ENCODE data around the gene MAGEA4.
"Not testable (repeated sequence)": the region's sequence is repeated elsewhere in the genome, so short reads cannot be mapped to it uniquely, and the experiment has no call there.

The MAGEA4 gene

GRCh38 chrX:151902813-151903591 lies 9.7 kb upstream of the MAGEA4 start:
- Histone ChIP-seq H4K91ac (ENCODE audit: low read depth, low read length) (no peak overlapping the region), H3K9me3 (ENCODE audit: insufficient read depth, low read depth, low read length) (no peaks in the 10 kb centered on the region), H3K23ac (ENCODE audit: low read length) (no peak overlapping the region), H3K79me1 (ENCODE audit: low read length) (no peaks in the 10 kb centered on the region), H3K4ac (ENCODE audit: low read depth, low read length) (no peak overlapping the region), H2AFZ (ENCODE audit: insufficient read depth, low read length, poor library complexity) (no peak overlapping the region), H3K14ac (ENCODE audit: low read length) (no peak overlapping the region), H3K18ac (ENCODE audit: low read length) (no peak overlapping the region), H3K4me2 (ENCODE audit: low read length) (no peak overlapping the region), H3K4me1 (ENCODE audit: control insufficient read depth in 1 of 2, insufficient read depth in 2 of 2, low read length in 2 of 2) (peaks cover 3% of the 10 kb centered on the region in 2 experiments), H2AK5ac (ENCODE audit: low read length) (no peak overlapping the region), H3K27me3 (ENCODE audit: insufficient read depth, low read length) (no peaks in the 10 kb centered on the region), H2BK120ac (ENCODE audit: insufficient read depth, low read length, poor library complexity) (no peak overlapping the region), H3K27ac (ENCODE audit: low read depth, low read length) (no peak overlapping the region), H4K8ac (ENCODE audit: low read depth, low read length) (no peak overlapping the region), H4K12ac (ENCODE audit: low read depth, low read length) (no peak overlapping the region), H2BK12ac (ENCODE audit: low read length) (no peak overlapping the region), H3K4me3 (ENCODE audit: low read depth, low read length) (no peak overlapping the region), H2BK5ac (ENCODE audit: low read depth, low read length, poor library complexity) (no peak overlapping the region), H3K9ac (ENCODE audit: low read length) (no peak overlapping the region), H3K79me2 (ENCODE audit: control insufficient read depth, insufficient read depth, low read length, poor library complexity) (no peaks in the 10 kb centered on the region), H3K36me3 (ENCODE audit: control insufficient read depth in 1 of 2, insufficient read depth in 2 of 2, low read length in 2 of 2) (no peaks in the 10 kb centered on the region)
- no CpG with 5 or more reads among the region's 6 CpGs for WGBS (ENCODE audit: extremely low coverage, insufficient coverage, insufficient read length)
- peak; percentile 49 to 71 for DNase-seq

- H4K12ac ChIP-seq (ENCODE audit: low read depth, low read length): no peak overlapping the region
These were observed 7.7 kb upstream of the MAGEA4 start for GRCh38 chrX:151904989-151905388.

GRCh38 chrX:151912221-151912620 lies 468 bp upstream of the MAGEA4 start:
- H3K14ac ChIP-seq (ENCODE audit: low read length): no peak overlapping the region
- no peak overlapping the region for H3K9ac ChIP-seq (ENCODE audit: low read length)
- no peak overlapping the region for H4K12ac ChIP-seq (ENCODE audit: low read depth, low read length)
- no peak overlapping the region for H2BK12ac ChIP-seq (ENCODE audit: low read length)
- H3K79me2 ChIP-seq (ENCODE audit: control insufficient read depth, insufficient read depth, low read length, poor library complexity): no peaks in the 10 kb centered on the region
- H2BK120ac ChIP-seq (ENCODE audit: insufficient read depth, low read length, poor library complexity): no peak overlapping the region
- no peaks in the 10 kb centered on the region for H3K9me3 ChIP-seq (ENCODE audit: insufficient read depth, low read depth, low read length)
- H3K27ac ChIP-seq (ENCODE audit: low read depth, low read length): no peak overlapping the region
- H3K4me3 ChIP-seq (ENCODE audit: low read depth, low read length): no peak overlapping the region
- no peak overlapping the region for H4K91ac ChIP-seq (ENCODE audit: low read depth, low read length)
- no peak overlapping the region for H3K23ac ChIP-seq (ENCODE audit: low read length)
- no peak overlapping the region for H3K4me2 ChIP-seq (ENCODE audit: low read length)
- no peak overlapping the region for H3K4ac ChIP-seq (ENCODE audit: low read depth, low read length)
- H3K36me3 ChIP-seq (ENCODE audit: control insufficient read depth in 1 of 2, insufficient read depth in 2 of 2, low read length in 2 of 2): no peaks in the 10 kb centered on the region
- no peak overlapping the region for H4K8ac ChIP-seq (ENCODE audit: low read depth, low read length)
- WGBS (ENCODE audit: extremely low coverage, insufficient coverage, insufficient read length): no CpG with 5 or more reads among the region's 11 CpGs
- no peak overlapping the region for H3K18ac ChIP-seq (ENCODE audit: low read length)
- H3K4me1 ChIP-seq (ENCODE audit: control insufficient read depth in 1 of 2, insufficient read depth in 2 of 2, low read length in 2 of 2): no peaks in the 10 kb centered on the region
- no peaks in the 10 kb centered on the region for H3K79me1 ChIP-seq (ENCODE audit: low read length)
- no peak overlapping the region for H2AK5ac ChIP-seq (ENCODE audit: low read length)
- H3K27me3 ChIP-seq (ENCODE audit: insufficient read depth, low read length): no peaks in the 10 kb centered on the region
- no peak overlapping the region for H2AFZ ChIP-seq (ENCODE audit: insufficient read depth, low read length, poor library complexity)
- no peak for DNase-seq
- H2BK5ac ChIP-seq (ENCODE audit: low read depth, low read length, poor library complexity): no peak overlapping the region

More at GRCh38 chrX:151904989-151905388, 7.7 kb upstream of the MAGEA4 start:
- no peak overlapping the region for H3K9ac ChIP-seq (ENCODE audit: low read length)
- no peak overlapping the region for H3K4ac ChIP-seq (ENCODE audit: low read depth, low read length)
- H3K27me3 ChIP-seq (ENCODE audit: insufficient read depth, low read length): no peaks in the 10 kb centered on the region
- no peak overlapping the region for H2BK5ac ChIP-seq (ENCODE audit: low read depth, low read length, poor library complexity)
- no peak overlapping the region for H3K4me3 ChIP-seq (ENCODE audit: low read depth, low read length)
- H3K4me1 ChIP-seq (ENCODE audit: control insufficient read depth in 1 of 2, insufficient read depth in 2 of 2, low read length in 2 of 2): peaks cover 3% of the 10 kb centered on the region in 2 experiments
- no peak overlapping the region for H3K27ac ChIP-seq (ENCODE audit: low read depth, low read length)
- H3K18ac ChIP-seq (ENCODE audit: low read length): no peak overlapping the region
- H3K79me2 ChIP-seq (ENCODE audit: control insufficient read depth, insufficient read depth, low read length, poor library complexity): no peaks in the 10 kb centered on the region
- no peak overlapping the region for H4K8ac ChIP-seq (ENCODE audit: low read depth, low read length)
- no peaks in the 10 kb centered on the region for H3K9me3 ChIP-seq (ENCODE audit: insufficient read depth, low read depth, low read length)
- H3K23ac ChIP-seq (ENCODE audit: low read length): no peak overlapping the region
- H3K79me1 ChIP-seq (ENCODE audit: low read length): no peaks in the 10 kb centered on the region
- H2BK12ac ChIP-seq (ENCODE audit: low read length): no peak overlapping the region
- H3K14ac ChIP-seq (ENCODE audit: low read length): no peak overlapping the region
- no peak overlapping the region for H2AFZ ChIP-seq (ENCODE audit: insufficient read depth, low read length, poor library complexity)
- no peaks in the 10 kb centered on the region for H3K36me3 ChIP-seq (ENCODE audit: control insufficient read depth in 1 of 2, insufficient read depth in 2 of 2, low read length in 2 of 2)
- no peak overlapping the region for H3K4me2 ChIP-seq (ENCODE audit: low read length)
- no CpG with 5 or more reads among the region's 12 CpGs for WGBS (ENCODE audit: extremely low coverage, insufficient coverage, insufficient read length)
- H4K91ac ChIP-seq (ENCODE audit: low read depth, low read length): no peak overlapping the region
- DNase-seq: no peak
- no peak overlapping the region for H2AK5ac ChIP-seq (ENCODE audit: low read length)
- H2BK120ac ChIP-seq (ENCODE audit: insufficient read depth, low read length, poor library complexity): no peak overlapping the region

GRCh38 chrX:151918736-151919135 lies 6.0 kb downstream of the MAGEA4 start:
- H3K4me3 ChIP-seq (ENCODE audit: low read depth, low read length); H2BK5ac ChIP-seq (ENCODE audit: low read depth, low read length, poor library complexity); H4K12ac ChIP-seq (ENCODE audit: low read depth, low read length); H3K36me3 ChIP-seq (ENCODE audit: control insufficient read depth in 1 of 2, insufficient read depth in 2 of 2, low read length in 2 of 2); H2BK12ac ChIP-seq (ENCODE audit: low read length); H2AFZ ChIP-seq (ENCODE audit: insufficient read depth, low read length, poor library complexity); H3K9me3 ChIP-seq (ENCODE audit: insufficient read depth, low read depth, low read length); H3K18ac ChIP-seq (ENCODE audit: low read length); H4K91ac ChIP-seq (ENCODE audit: low read depth, low read length); H3K9ac ChIP-seq (ENCODE audit: low read length); H3K27ac ChIP-seq (ENCODE audit: low read depth, low read length); H3K79me1 ChIP-seq (ENCODE audit: low read length); H2BK120ac ChIP-seq (ENCODE audit: insufficient read depth, low read length, poor library complexity); H3K4ac ChIP-seq (ENCODE audit: low read depth, low read length); H3K4me1 ChIP-seq (ENCODE audit: control insufficient read depth in 1 of 2, insufficient read depth in 2 of 2, low read length in 2 of 2); H4K8ac ChIP-seq (ENCODE audit: low read depth, low read length); H3K79me2 ChIP-seq (ENCODE audit: control insufficient read depth, insufficient read depth, low read length, poor library complexity); H3K23ac ChIP-seq (ENCODE audit: low read length); H2AK5ac ChIP-seq (ENCODE audit: low read length); DNase-seq; H3K27me3 ChIP-seq (ENCODE audit: insufficient read depth, low read length); H3K14ac ChIP-seq (ENCODE audit: low read length); H3K4me2 ChIP-seq (ENCODE audit: low read length): not testable (repeated sequence)
- no CpG with 5 or more reads among the region's 18 CpGs for WGBS (ENCODE audit: extremely low coverage, insufficient coverage, insufficient read length)
